Peyer's patch (tissue), 4 donors: ENCODE data around the gene GABRB1.

Source experiments
- CTCF ChIP-seq, 6 experiments: fragments of 450-650 bp in 4 of 6; fragments of 200-600 bp in 2 of 6; sonication (generic) in 1 of 6; IDR thresholded peaks; one replicate each; pipeline ENCODE4 v1.5.1; 2017 to 2019; ENCODE audit warnings: antibody characterized with exemption in 6 of 6, mild to moderate bottlenecking in 3 of 6, moderate library complexity in 1 of 6
- POLR2A ChIP-seq, 2 donors: fragments of 450-650 bp; IDR thresholded peaks; one replicate each; pipeline ENCODE4 v1.5.1; 2017; ENCODE audit warnings: antibody characterized with exemption in 2 of 2, mild to moderate bottlenecking in 2 of 2, moderate library complexity in 2 of 2

- TF ChIP-seq CTCF (IDR thresholded peaks at IDR 0.05) (no peak), POLR2A (IDR thresholded peaks at IDR 0.05) (no peak)
These were observed 56.9 kb downstream of the GABRB1 start for GRCh38 chr4:47088298-47088697.
